Activated T-helper 2 cell treated with anti-CD3 and anti-CD28 coated beads, Interferon-gamma antibody, Interleukin-2, Interleukin-4, amounts not matched to agents 10 μg/mL and 5 μg/mL and 100 μg/mL, durations not matched to agents 14 hours and 24 hours and 36 hours (primary cell): ENCODE results near the gene MUC20. TPM values are rescaled to one million over a fixed set of nuclear protein-coding genes. Genes with fewer than 3 reads are reported as not detected.

Experiments
- DNase-seq: peaks from one replicate; pipeline ENCODE4 v3.0.0; 2021; ENCODE audit warnings: low spot score
- H3K27ac Mint-ChIP-seq: one replicate; pipeline ENCODE4 v1.8.0; 2021; ENCODE audit warnings: mixed read lengths
- H3K27me3 Mint-ChIP-seq: one replicate; pipeline ENCODE4 v1.8.0; 2021; ENCODE audit warnings: low read depth, mixed read lengths
- H3K36me3 Mint-ChIP-seq: one replicate; pipeline ENCODE4 v1.8.0; 2021; ENCODE audit warnings: low read depth, mixed read lengths
- H3K4me1 Mint-ChIP-seq: one replicate; pipeline ENCODE4 v1.8.0; 2021; ENCODE audit warnings: low read depth, mixed read lengths
- H3K4me3 Mint-ChIP-seq: one replicate; pipeline ENCODE4 v1.8.0; 2021; ENCODE audit warnings: low read depth, mild to moderate bottlenecking, moderate library complexity, mixed read lengths
- H3K9me3 Mint-ChIP-seq: one replicate; pipeline ENCODE4 v1.8.0; 2021; ENCODE audit warnings: mixed read lengths
- intact Hi-C: fragments of 100-400 bp; cut with micrococcal nuclease; formaldehyde crosslinking; loops from one replicate; pipeline ENCODE4 v1.15.1; 2023
- total RNA-seq: library from RNA; stranded (reverse); gene quantifications from 2 replicates; pipeline ENCODE4 v1.2.3, GENCODE V29; 2022

Gene MUC20
- total RNA-seq, 1 donor from 2014 or later: 3.9 TPM

DNA sequence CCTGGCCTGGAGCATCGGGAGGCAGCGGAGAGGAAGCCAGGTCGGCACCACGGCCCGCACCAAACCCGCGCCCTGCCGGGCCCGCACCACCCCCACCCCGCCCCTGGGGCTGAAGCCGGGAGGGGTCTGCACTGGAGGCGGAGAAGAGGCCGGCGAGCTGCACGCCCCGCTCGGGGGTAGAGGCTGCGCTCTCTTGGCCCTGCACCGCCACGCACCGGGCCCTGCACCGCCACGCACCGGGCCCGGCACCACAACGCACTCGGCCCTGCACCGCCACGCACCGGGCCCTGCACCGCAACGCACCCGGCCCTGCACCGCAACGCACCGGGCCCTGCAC lies 41.4 kb downstream of the MUC20 start:
- H3K9me3 Mint-ChIP-seq: no peaks in the 10 kb centered on the region
- no peaks in the 10 kb centered on the region for H3K4me1 Mint-ChIP-seq
- H3K27me3 Mint-ChIP-seq: peaks cover 26% of the 10 kb centered on the region
- intact Hi-C loops: no loop called here
- no peak overlapping the region for H3K27ac Mint-ChIP-seq
- DNase-seq: no peak
- no peak overlapping the region for H3K4me3 Mint-ChIP-seq
- H3K36me3 Mint-ChIP-seq: no peaks in the 10 kb centered on the region

DNA sequence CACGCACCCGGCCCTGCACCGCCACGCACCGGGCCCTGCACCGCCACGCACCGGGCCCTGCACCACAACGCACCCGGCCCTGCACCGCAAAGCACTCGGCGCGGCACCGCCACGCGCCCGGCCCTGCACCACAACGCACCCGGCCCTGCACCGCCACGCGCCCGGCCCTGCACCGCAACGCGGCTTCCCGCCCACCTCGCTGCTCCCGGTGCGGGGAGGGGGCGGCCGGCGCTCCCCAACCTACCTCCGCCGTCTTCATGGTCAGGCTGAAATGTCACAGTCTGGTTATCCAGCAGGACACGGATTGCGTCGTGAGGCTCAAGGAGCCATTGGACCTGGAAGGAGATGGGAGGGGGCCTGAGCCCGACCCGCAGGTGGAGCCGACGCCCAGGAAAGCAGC lies 41.8 kb downstream of the MUC20 start:
- no peak overlapping the region for H3K27ac Mint-ChIP-seq
- no peaks in the 10 kb centered on the region for H3K9me3 Mint-ChIP-seq
- no peak overlapping the region for H3K4me3 Mint-ChIP-seq
- H3K36me3 Mint-ChIP-seq: no peaks in the 10 kb centered on the region
- intact Hi-C loops: no loop called here
- H3K27me3 Mint-ChIP-seq: peaks cover 26% of the 10 kb centered on the region
- no peaks in the 10 kb centered on the region for H3K4me1 Mint-ChIP-seq
- DNase-seq: no peak

DNA sequence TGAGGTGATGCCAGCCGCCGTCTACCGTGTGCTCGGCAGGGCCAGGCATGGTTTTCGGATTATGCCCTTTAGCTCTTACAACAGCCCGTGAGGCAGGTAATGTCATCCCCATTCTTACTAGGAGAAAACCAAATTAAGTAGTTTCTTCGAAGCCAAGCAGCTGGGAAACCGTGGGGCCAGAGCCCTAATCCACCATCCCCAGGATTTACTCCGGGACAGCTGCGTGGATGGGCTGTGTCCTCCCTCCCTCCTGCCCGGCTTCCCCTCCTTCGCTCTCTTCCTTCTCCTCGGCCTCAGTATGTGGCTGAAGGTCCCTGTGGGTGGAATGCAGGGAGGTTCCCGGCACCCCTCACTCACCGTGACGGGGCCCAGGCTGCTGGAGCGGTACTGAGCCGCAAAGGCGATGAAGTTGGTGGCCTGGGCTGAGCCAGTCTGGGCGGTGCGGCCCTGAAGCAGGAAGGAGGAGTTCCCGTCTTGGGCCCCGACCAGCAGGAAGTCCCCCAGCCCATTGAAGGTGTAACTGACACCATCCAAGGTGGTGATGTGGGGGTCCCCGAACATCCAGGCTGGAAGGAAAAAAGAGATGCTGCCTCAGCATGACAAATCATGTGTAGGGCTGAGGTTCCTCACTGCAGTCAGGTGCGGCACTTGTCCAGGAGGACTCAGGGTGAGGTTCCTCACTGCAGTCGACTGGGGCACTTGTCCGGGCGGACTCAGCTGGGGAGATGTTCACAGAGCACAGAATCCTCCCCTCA lies 42.5 kb downstream of the MUC20 start:
- no peak for DNase-seq
- H3K27me3 Mint-ChIP-seq: peaks cover 20% of the 10 kb centered on the region

DNA sequence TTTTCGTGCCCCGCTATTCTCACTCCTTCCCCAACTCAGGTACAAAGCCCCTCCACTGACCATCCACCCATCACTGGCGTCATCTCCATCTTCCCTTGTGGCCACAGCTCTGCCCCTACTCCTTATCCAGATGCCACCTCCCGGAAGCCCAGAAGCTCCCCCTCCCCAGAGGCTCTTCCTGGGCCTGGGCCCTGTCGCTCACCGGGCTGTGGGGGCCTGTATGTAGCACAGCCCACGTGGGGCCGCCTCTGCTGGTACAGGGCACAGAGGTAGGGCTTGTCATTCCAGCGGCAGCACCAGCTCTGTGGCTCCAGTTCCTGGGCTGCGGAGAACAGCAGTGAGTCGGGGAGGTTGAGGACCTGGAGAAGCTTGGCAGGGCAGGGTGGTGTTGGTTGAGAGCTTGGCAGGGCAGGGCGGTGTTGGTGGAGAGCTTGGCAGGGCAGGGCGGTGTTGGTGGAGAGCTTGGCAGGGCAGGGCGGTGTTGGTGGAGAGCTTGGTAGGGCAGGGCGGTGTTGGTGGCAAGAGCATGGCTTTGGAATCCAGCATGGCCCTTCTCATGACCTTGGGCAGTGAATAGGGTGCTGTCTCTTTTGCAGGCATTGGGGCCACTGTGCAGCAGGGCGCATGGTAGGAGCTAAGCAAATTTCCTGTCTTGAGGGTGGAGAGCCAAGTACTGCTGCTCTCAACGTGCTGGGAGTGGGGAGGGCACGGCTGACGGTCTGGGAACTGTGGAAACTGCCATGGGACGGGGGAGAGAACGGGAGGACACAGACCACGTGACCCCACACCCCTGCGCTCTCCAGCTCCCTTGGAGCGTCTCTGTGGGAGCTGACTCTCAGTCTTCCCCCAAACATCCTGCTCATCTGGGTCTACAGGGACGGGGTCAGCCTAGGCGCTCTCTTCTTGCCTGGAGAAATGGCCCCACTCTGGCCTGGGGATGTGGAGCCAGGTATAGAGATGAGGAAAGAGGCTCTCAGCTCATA lies 43.4 kb downstream of the MUC20 start:
- Mint-ChIP-seq H3K4me3 (no peak overlapping the region), H3K27ac (no peak overlapping the region), H3K9me3 (no peaks in the 10 kb centered on the region), H3K4me1 (no peaks in the 10 kb centered on the region), H3K27me3 (peaks cover 20% of the 10 kb centered on the region), H3K36me3 (no peaks in the 10 kb centered on the region)
- intact Hi-C loops: no loop called here
- no peak for DNase-seq

More for the DNA sequence above, 42.5 kb downstream of the MUC20 start:
- Mint-ChIP-seq H3K4me1 (no peaks in the 10 kb centered on the region), H3K36me3 (no peaks in the 10 kb centered on the region), H3K4me3 (no peak overlapping the region), H3K9me3 (no peaks in the 10 kb centered on the region), H3K27ac (no peak overlapping the region)
- intact Hi-C loops: no loop called here

DNA sequence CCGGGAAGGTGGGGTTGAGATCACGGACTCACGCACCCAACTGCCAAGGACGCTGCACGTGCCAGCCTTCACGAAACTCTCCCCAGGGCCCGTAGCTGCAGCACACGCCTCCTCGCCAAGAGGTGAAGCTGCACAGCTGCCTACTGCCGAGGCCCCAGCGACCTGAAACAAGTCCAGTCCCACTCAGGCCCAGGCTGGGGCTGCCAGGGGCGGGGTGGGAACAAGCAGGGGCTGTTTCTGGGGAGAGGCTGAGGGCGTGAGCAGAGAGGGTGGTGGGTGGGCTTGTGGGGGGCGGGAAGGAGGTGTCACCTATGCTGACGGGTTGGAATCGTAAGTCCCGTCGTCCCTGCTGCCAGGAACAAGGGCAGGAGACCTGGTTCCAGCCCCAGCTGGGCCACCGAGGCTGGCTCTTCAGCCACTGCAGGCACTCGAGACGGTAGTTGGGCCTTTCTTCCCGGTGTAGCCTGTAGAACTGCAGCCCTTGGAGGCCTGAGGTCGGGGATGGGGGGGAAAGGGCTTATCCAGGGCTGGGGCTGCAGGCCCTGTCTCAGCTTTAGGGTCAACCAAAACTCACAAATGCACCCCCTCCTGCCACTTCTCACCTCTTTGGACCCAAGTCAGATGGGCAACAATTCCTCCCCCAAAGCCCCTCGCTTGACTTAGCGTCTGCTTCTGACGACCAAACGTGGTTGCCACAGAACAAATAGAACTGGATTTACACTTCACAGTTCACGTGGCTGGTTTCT lies 44.4 kb downstream of the MUC20 start:
- Mint-ChIP-seq H3K27me3 (peaks cover 12% of the 10 kb centered on the region), H3K9me3 (no peaks in the 10 kb centered on the region), H3K27ac (no peak overlapping the region), H3K36me3 (no peaks in the 10 kb centered on the region), H3K4me1 (no peaks in the 10 kb centered on the region), H3K4me3 (no peak overlapping the region)
- intact Hi-C loops: no loop called here
- no peak for DNase-seq

DNA sequence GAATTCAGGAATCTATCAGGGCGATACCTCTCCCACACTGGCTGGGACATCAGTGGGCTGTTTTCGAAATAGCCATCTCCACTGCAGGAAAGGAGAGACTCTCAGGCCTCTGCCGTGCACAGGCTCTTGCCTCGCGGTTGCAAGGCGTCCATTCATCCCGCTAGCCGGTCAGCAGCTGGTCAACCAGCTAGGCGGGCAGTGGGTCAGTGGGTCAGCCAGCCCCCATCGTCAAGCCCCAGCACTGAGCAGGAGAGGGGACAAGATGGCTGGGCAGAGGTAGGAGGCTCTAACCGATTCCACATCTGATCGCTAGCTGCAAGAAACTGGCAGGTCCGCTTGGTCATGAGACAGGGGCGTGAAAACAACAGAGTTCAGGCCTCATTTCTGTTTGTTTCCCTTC lies 45.9 kb downstream of the MUC20 start:
- H3K27ac Mint-ChIP-seq: no peak overlapping the region
- no peaks in the 10 kb centered on the region for H3K36me3 Mint-ChIP-seq
- H3K27me3 Mint-ChIP-seq: peaks cover 4% of the 10 kb centered on the region
- H3K4me3 Mint-ChIP-seq: no peak overlapping the region
- intact Hi-C loops: no loop called here
- no peak for DNase-seq
- H3K4me1 Mint-ChIP-seq: no peaks in the 10 kb centered on the region
- H3K9me3 Mint-ChIP-seq: no peaks in the 10 kb centered on the region

DNA sequence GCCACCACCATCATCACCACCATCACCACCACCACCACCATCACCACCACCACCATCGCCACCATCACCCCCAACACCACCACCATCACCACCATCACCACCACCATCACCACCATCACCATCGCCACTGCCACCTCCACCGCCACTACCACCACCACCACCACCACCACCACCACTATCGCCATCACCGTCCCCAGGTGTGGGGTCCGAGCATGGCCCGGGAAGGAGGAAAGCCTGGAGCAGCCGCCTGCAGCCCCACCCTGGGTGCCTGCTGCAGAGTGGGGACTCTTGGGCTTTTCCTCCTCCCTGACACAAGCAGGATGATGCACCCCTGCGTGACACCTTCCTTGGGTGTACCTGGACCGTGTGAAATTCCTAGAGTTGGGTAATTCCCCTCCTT lies 47.0 kb downstream of the MUC20 start:
- Mint-ChIP-seq H3K4me1 (no peaks in the 10 kb centered on the region), H3K4me3 (no peak overlapping the region), H3K9me3 (no peaks in the 10 kb centered on the region), H3K27ac (no peak overlapping the region), H3K27me3 (peaks cover 4% of the 10 kb centered on the region), H3K36me3 (no peaks in the 10 kb centered on the region)
- intact Hi-C loops: no loop called here
- DNase-seq: no peak

DNA sequence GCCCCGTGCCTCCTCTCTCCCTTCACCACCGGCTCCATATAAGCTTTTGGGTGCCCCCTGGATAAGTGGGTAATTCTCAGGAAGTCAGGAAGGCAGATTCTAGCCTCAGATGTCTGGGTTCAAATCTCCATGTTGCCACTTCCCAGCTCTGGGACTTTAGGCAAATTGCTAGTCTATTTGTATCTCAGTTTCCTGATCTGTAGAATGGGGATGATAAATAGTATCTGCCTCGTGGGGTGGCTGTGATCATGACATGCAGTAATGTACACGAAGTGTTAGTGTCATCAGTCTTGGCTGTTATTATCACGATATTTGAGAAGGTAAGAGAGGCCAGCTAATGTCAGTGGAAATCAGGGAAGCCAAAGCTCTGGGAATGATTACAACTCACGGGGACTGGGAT lies 47.6 kb downstream of the MUC20 start:
- Mint-ChIP-seq H3K9me3 (no peaks in the 10 kb centered on the region), H3K27ac (no peak overlapping the region), H3K27me3 (peaks cover 4% of the 10 kb centered on the region), H3K36me3 (no peaks in the 10 kb centered on the region), H3K4me3 (no peak overlapping the region), H3K4me1 (no peaks in the 10 kb centered on the region)
- intact Hi-C loops: no loop called here
- DNase-seq: no peak

DNA sequence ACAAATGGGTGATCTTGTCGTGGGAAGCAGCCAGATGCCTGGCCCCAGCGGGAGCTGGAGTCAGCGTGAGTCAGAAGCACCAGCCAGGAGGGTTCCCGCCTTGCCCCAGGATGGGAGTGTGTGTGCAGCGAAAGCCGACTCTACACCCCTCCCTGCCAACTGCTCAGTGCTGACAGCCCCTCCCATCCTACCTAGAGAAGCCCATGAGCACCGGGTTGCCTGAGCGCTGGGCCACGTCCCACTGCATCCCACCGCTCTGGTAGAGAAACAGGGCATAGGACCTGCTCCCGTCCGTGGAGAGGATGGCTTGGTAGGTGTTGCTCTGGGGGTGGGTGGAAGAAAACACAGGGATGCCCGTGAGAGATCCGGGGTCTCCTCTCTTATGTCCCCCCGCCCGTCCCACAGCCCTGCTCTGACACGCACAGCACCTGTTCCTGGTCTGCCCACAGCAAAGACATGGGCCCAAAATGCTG lies 48.1 kb downstream of the MUC20 start:
- Mint-ChIP-seq H3K9me3 (no peaks in the 10 kb centered on the region), H3K4me1 (no peaks in the 10 kb centered on the region), H3K27ac (no peak overlapping the region), H3K36me3 (no peaks in the 10 kb centered on the region), H3K27me3 (peaks cover 4% of the 10 kb centered on the region), H3K4me3 (no peak overlapping the region)
- intact Hi-C loops: no loop called here
- DNase-seq: no peak

DNA sequence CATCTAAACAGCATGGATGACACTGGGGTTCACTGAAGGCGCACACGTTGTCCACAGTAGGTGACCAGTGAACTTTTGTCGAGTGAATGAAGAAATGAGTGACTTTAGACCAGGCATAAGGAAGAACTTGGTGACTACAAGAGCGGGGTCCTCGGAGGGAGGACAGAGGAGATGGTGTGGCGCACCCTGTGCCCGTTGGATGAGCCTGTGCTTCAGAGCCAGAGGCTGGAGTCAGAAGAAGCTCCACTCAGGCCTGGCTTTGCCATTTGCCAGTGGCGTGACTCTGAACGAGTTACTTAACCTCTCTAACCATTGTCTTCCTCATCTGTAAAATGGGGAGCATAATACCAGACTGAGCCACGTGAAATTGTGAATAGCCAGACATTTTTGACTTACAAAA lies 48.8 kb downstream of the MUC20 start:
- no peak overlapping the region for H3K4me3 Mint-ChIP-seq
- DNase-seq: no peak
- H3K27me3 Mint-ChIP-seq: peaks cover 2% of the 10 kb centered on the region
- H3K36me3 Mint-ChIP-seq: no peaks in the 10 kb centered on the region
- H3K27ac Mint-ChIP-seq: no peak overlapping the region
- no peaks in the 10 kb centered on the region for H3K9me3 Mint-ChIP-seq
- no peaks in the 10 kb centered on the region for H3K4me1 Mint-ChIP-seq
- intact Hi-C loops: no loop called here

DNA sequence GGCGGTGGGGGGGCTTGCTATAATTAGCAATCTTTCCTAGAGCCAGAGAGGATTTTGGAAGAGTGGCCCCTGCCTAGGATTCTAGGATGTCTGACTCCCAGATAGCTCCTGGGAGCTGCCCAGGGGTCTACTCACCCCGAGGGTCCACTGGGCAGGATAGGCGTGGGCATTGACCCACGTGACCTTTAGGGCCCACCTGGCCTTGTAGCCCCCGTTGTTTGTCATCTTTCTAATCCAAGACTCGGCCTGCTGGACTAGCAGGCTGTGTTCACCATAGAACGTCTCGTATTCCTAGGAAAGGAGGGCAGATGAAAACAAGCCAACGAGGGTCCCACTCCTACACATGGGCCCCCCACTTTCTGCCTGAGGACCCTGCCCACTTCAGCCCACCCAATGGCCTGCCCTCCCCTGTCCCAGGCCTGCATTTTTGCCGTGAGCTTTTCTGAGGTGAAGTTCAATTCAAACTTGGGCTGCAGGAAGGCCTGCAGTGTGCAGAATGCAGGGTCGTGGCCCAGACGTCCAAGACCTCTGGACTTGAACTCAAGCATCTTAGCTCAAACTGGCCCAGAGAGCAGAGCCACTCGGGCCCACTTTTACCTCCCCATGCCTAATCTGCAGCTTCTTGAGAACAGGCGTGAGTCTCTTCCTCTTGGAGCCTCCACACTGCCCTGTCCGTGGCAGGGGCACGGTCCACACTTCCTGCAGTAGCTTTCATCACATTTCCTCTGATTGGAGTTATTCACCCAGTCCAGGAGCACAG lies 49.5 kb downstream of the MUC20 start:
- H3K9me3 Mint-ChIP-seq: no peaks in the 10 kb centered on the region
- H3K36me3 Mint-ChIP-seq: no peaks in the 10 kb centered on the region
- peaks cover 2% of the 10 kb centered on the region for H3K27me3 Mint-ChIP-seq
- H3K4me3 Mint-ChIP-seq: no peak overlapping the region
- intact Hi-C loops: no loop called here
- no peaks in the 10 kb centered on the region for H3K4me1 Mint-ChIP-seq
- no peak overlapping the region for H3K27ac Mint-ChIP-seq
- DNase-seq: no peak
